GM23248 (cell line): ENCODE data around the gene PATE1.

ENCODE experiments used
- EZH2 ChIP-seq: fragments of 200-600 bp; sonication (generic); IDR thresholded peaks from 2 replicates; pipeline ENCODE4 v1.6.1; 2018; ENCODE audit warnings: antibody characterized with exemption, mild to moderate bottlenecking; ENCODE audit not compliant: insufficient read depth, poor library complexity, severe bottlenecking
- EZH2phosphoT487 ChIP-seq: fragments of 200-600 bp; sonication (generic); IDR thresholded peaks from 2 replicates; pipeline ENCODE4 v1.6.1; 2018; ENCODE audit warnings: antibody characterized with exemption, moderate library complexity, mild to moderate bottlenecking, low read depth; ENCODE audit not compliant: insufficient read depth

DNA sequence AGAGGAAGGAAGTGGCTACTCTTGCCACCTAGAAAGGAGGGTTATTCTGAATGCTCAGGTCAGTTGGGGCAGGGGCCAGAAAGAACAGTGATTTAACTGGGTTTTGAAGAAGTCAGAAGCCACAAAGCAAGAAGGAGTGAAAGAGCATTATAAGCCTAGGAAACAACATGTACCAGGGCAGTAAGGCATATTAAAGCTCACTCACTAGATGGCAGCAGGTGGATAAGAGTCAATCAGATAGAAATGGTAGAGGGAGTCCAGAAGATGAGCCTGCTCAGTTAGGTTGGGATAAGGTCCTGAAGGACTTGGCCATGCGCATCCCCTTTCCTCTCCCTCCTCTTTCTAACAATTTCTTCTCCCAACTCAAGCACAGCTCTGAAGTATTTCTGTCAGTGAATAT lies 22.0 kb upstream of the PATE1 start:
- TF ChIP-seq EZH2 (no peak), EZH2phosphoT487 (no peak)
